ENCODE data around the gene SPATA21.

The SPATA21 gene

GRCh38 chr1:16474166-16474800 lies 37.1 kb upstream of the SPATA21 start:
- no peak overlapping the region for H3K4me3 ChIP-seq (ENCODE audit: control insufficient read depth, low read depth, low read length)
- TF ChIP-seq CTCF (conservative IDR thresholded peaks at IDR 0.05; ENCODE audit: control insufficient read depth, insufficient read depth, low read depth, low read length): no peak
- no peak for DNase-seq (ENCODE audit: low read depth)

GRCh38 chr1:16468558-16468957 lies 31.3 kb upstream of the SPATA21 start:
- H3K4me3 ChIP-seq (ENCODE audit: control insufficient read depth, low read depth, low read length): no peak overlapping the region
- DNase-seq (ENCODE audit: low read depth): no peak
- TF ChIP-seq CTCF (conservative IDR thresholded peaks at IDR 0.05; ENCODE audit: control insufficient read depth, insufficient read depth, low read depth, low read length): no peak

GRCh38 chr1:16464917-16465625 lies 27.8 kb upstream of the SPATA21 start:
- no peak overlapping the region for H3K4me3 ChIP-seq (ENCODE audit: control insufficient read depth, low read depth, low read length)
- no peak for TF ChIP-seq CTCF (conservative IDR thresholded peaks at IDR 0.05; ENCODE audit: control insufficient read depth, insufficient read depth, low read depth, low read length)
- no peak for DNase-seq (ENCODE audit: low read depth)

GRCh38 chr1:16462773-16463330 lies 25.6 kb upstream of the SPATA21 start:
- no peak for DNase-seq (ENCODE audit: low read depth)
- TF ChIP-seq CTCF (conservative IDR thresholded peaks at IDR 0.05; ENCODE audit: control insufficient read depth, insufficient read depth, low read depth, low read length): no peak

GRCh38 chr1:16461681-16462080 lies 24.5 kb upstream of the SPATA21 start:
- no peak overlapping the region for H3K4me3 ChIP-seq (ENCODE audit: control insufficient read depth, low read depth, low read length)
- TF ChIP-seq CTCF (conservative IDR thresholded peaks at IDR 0.05; ENCODE audit: control insufficient read depth, insufficient read depth, low read depth, low read length): no peak
- no peak for DNase-seq (ENCODE audit: low read depth)

More at GRCh38 chr1:16462773-16463330, 25.6 kb upstream of the SPATA21 start:
- H3K4me3 ChIP-seq (ENCODE audit: control insufficient read depth, low read depth, low read length): no peak overlapping the region

- no peak for DNase-seq (ENCODE audit: low read depth)
- TF ChIP-seq CTCF (conservative IDR thresholded peaks at IDR 0.05; ENCODE audit: control insufficient read depth, insufficient read depth, low read depth, low read length): no peak
- H3K4me3 ChIP-seq (ENCODE audit: control insufficient read depth, low read depth, low read length): no peak overlapping the region
Observed at GRCh38 chr1:16459352-16459925, 22.2 kb upstream of the SPATA21 start.
